Astrocyte of the spinal cord (primary cell): ENCODE data around the gene PRDM16.

ENCODE experiments used
- DNase-seq: peaks from one replicate; pipeline ENCODE4 v3.0.0; 2011; ENCODE audit warnings: low read depth, low spot score
- H3K4me3 ChIP-seq: 2 replicates; pipeline ENCODE4 v1.5.1; 2011; ENCODE audit warnings: low read depth, mild to moderate bottlenecking, low read length, moderate library complexity
- CTCF ChIP-seq: IDR thresholded peaks from 2 replicates; pipeline ENCODE4 v1.5.1; 2012; ENCODE audit warnings: low read depth, mild to moderate bottlenecking, low read length, inconsistent platforms
- in situ Hi-C: cut with HindIII; loops from 2 replicates; pipeline ENCODE4 v1.10.0; 2017; ENCODE audit warnings: low sequenced_read_pairs

PRDM16 gene

GRCh38 chr1:3312898-3313575 is 244.0 kb downstream of the PRDM16 start:
- in situ Hi-C loops = no loop called here
- H3K4me3 ChIP-seq = no peak overlapping the region
- DNase-seq = peak; percentile 99
- TF ChIP-seq CTCF = no peak

DNA sequence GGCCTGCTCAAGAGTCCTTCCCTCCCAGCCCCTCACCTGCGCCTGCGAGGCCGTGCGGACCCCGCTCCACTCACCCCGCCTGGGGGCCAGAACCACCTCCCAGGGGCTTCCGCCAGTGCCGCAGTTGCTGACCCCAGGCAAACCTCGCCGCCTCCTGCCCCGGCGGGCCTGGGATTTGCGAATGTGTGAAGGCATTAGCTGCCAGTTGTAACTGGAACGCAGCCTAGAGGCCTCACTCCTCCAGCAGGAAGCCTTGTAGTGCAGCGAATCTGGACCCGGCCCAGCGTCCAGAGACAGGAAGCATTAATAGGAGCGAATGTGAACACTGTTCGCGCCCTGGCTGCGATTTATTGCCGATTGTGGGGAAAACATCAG is 244.6 kb downstream of the PRDM16 start:
- in situ Hi-C loops = no loop called here
- DNase-seq = peak; percentile 94
- no peak for TF ChIP-seq CTCF
- H3K4me3 ChIP-seq = no peak overlapping the region

DNA sequence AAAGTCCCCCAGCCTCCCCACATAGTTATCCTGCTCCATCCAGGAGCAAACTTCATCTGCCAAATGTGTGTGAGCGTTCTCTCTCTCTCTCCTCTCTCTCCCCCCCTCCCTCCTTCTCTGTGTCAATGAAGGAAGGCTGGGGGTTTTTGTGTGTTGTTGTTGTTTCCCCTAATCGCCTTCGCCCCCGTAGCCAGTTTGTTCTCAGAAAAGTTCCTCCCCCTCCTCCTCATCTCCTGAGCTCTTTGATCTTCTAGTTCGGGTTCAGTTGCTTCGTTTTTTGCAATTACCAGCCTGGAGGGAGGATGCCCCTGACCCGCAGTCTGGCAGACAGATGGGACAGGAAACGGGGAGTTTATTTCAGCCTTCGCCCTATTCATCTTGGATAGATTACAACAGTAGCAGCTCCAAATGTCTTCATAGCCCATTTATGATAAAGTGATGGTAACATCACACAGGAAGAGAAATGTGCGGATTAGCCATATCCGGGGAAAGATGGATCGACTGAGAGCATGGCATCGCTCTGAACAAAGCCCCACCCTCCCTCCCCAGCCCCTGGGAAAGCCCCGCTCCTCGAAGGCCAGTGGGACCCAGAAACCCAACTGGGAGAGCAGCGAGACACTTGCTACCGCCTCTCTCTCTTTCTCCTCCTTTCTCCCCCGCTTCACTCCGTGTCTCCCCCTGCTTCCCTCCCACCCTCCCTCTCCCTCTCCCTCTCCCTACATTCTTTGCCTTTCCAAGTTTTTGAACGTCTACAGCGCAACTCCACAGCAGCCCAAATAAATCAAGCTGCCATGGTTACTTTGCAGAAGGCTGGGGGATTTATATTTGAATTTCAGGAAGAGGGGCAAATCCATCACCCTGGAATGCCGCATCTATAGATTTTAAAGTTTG is 245.7 kb downstream of the PRDM16 start:
- no peak overlapping the region for H3K4me3 ChIP-seq
- DNase-seq = peak; percentile 58
- no peak for TF ChIP-seq CTCF
- in situ Hi-C loops = no loop called here

DNA sequence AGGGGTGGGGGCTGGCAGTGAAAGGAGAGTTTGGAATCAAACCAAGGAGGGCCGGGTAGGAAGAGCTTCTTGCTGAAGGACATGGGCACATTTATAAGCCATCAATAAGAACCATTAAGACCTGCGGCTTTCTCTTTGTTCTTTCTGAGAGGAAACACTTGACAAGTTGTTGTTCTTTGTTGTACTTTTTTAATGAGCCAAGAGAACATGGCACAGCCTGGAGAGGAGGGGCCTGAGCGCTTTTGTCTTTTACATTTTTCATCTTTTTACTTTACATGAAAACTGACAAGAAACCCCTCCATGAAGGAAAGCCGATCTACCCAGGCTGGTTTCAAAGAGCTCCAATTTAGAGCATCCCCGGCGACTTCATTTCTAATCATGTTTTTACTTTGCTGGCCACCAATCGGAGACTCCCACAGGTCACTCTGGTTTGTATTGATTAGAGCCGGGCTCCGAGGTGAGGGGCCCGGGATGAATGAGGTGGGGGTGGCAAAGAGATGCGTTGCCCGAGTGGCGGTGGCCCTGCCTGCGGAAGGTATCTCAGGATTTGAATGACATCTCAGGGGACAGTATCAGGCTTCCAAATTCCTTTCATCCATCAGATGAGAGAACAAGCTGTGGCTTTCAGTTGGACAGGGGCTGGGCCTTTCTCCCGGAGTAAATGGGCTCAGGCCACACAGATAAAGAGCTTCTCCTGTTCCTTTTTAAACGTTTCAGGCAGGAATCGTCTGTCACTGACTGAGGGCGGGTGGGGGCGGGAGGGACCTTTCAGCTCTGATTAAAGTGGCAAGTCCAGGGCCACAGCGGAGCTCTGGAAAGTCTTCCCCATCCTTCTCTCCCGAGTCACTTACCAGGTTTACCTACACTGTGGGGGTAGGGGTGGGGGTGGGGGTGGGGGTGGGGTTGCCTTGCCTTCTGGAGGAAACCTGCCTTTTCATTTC is 246.7 kb downstream of the PRDM16 start:
- in situ Hi-C loops = no loop called here
- TF ChIP-seq CTCF = no peak
- H3K4me3 ChIP-seq = no peak overlapping the region
- no peak for DNase-seq

- H3K4me3 ChIP-seq = no peak overlapping the region
- DNase-seq = no peak
- TF ChIP-seq CTCF = no peak
- in situ Hi-C loops = no loop called here
These were observed 247.4 kb downstream of the PRDM16 start for GRCh38 chr1:3316340-3316943.

- H3K4me3 ChIP-seq = no peak overlapping the region
- no peak for DNase-seq
- in situ Hi-C loops = no loop called here
- no peak for TF ChIP-seq CTCF
These were observed 248.5 kb downstream of the PRDM16 start for GRCh38 chr1:3317456-3317855.
